ENCODE results near the gene PCGF2. TPM values are rescaled to one million over a fixed set of nuclear protein-coding genes. Genes with fewer than 3 reads are reported as not detected.

PCGF2 gene
- total and polyA plus RNA-seq, 2 of the 8 experiments (the other 6 are each of a cell fraction or from before 2014, with no cell fraction given): 42.1 to 93.3 TPM

- Histone ChIP-seq H2AK5ac (ENCODE audit: low read depth, low read length) (no peak overlapping the region), H4K5ac (ENCODE audit: insufficient read length, low read depth, low read length) (no peak overlapping the region), H2BK5ac (ENCODE audit: low read depth, low read length) (no peak overlapping the region), H3K4me2 (ENCODE audit: insufficient read depth in 1 of 2, low read depth in 2 of 2, low read length in 2 of 2) (no peak overlapping the region), H2BK15ac (ENCODE audit: low read length) (no peak overlapping the region), H3K4ac (replicated peaks; ENCODE audit: insufficient read length, low read depth, low read length) (no peak overlapping the region), H3K23me2 (ENCODE audit: low read depth, low read length) (peaks cover 2% of the 10 kb centered on the region; the same call in 1 of the 2 replicates), H3K27ac (ENCODE audit: low read depth, low read length) (no peak overlapping the region), H3K23ac (ENCODE audit: insufficient read length) (no peak overlapping the region), H4K20me1 (replicated peaks in 1 of 2; ENCODE audit: control insufficient read depth in 1 of 2, insufficient read depth in 2 of 2, low read length in 2 of 2) (no peaks in the 10 kb centered on the region), H3K27me3 (replicated peaks in 1 of 4; ENCODE audit: control insufficient read depth in 3 of 4, extremely low read depth in 1 of 4, insufficient read depth in 3 of 4, low read length in 3 of 4) (peaks cover 0 to 26% (median 13%) of the 10 kb centered on the region in 4 experiments; a peak in 6 of 7 replicates), H4K91ac (replicated peaks; ENCODE audit: insufficient read length, low read length) (no peak overlapping the region), H3K79me2 (ENCODE audit: control insufficient read depth in 1 of 2, insufficient read depth in 2 of 2, low read length in 2 of 2) (no peaks in the 10 kb centered on the region), H3K79me1 (ENCODE audit: low read depth, low read length) (no peaks in the 10 kb centered on the region), H2AFZ (ENCODE audit: low read length) (no peak overlapping the region), H3K14ac (ENCODE audit: insufficient read length) (no peak overlapping the region), H3K9me3 (ENCODE audit: insufficient read depth in 2 of 2, low read depth in 1 of 2, low read length in 1 of 2) (no peaks in the 10 kb centered on the region), H3K4me1 (replicated peaks in 1 of 4; ENCODE audit: control insufficient read depth in 3 of 4, insufficient read depth in 4 of 4, low read length in 3 of 4) (peaks cover 2 to 8% (median 4%) of the 10 kb centered on the region in 4 experiments), H3K18ac (ENCODE audit: extremely low read depth, low read length) (no peak overlapping the region), H2BK12ac (ENCODE audit: low read depth, low read length) (no peak overlapping the region), H3K56ac (replicated peaks; ENCODE audit: insufficient read length, low read depth, low read length) (no peak overlapping the region), H2BK120ac (replicated peaks; ENCODE audit: low read depth, low read length) (no peak overlapping the region), H2BK20ac (ENCODE audit: low read length) (no peak overlapping the region), H3K4me3 (ENCODE audit: extremely low read depth in 1 of 4, insufficient read depth in 2 of 4, low read depth in 3 of 4, low read length in 4 of 4) (no peak overlapping the region), H3K36me3 (ENCODE audit: control insufficient read depth in 2 of 4, insufficient read depth in 4 of 4, low read length in 3 of 4) (no peaks in the 10 kb centered on the region), H4K8ac (ENCODE audit: extremely low read depth, insufficient read depth, low read length) (no peak overlapping the region), H3K9ac (replicated peaks in 1 of 4; ENCODE audit: extremely low read depth in 1 of 4, low read depth in 3 of 4, low read length in 3 of 4) (no peak overlapping the region)
- 93% methylated on average over 10 of the region's 10 CpGs; no CpG with 5 or more reads in 1 of the 2 experiments for WGBS, 2 experiments (ENCODE audit: extremely low coverage in 1 of 2, insufficient coverage in 1 of 2, insufficient read length in 1 of 2, insufficient replicate concordance in 2 of 2, low coverage in 1 of 2, low lambda C conversion rate in 2 of 2, missing lambda C conversion rate in 1 of 2)
- TF ChIP-seq SP1 (IDR thresholded peaks at IDR 0.05; ENCODE audit: low read depth, low read length) (peak; percentile 48; the same call in 1 of the 2 replicates), KDM1A (IDR thresholded peaks at IDR 0.05; ENCODE audit: borderline replicate concordance, low read length) (no peak), MAX (IDR thresholded peaks at IDR 0.05) (peak; percentile 86), E2F6 (IDR thresholded peaks at IDR 0.05) (peak; percentile 84)
- DNase-seq (ENCODE audit: low read depth in 1 of 2, low spot score in 2 of 2): no peak
- FAIRE-seq: no peak
- POLR2A ChIA-PET (ENCODE audit: partially characterized antibody): interaction anchor here (1.0 to 1.1 kb wide), 2 partner anchors 19 to 21 kb away, joined by 3 to 4 read pairs; no protein-coding TSS in a partner anchor
- CTCF ChIA-PET (ENCODE audit: partially characterized antibody): interaction anchor here (1.0 to 3.7 kb wide), 4 partner anchors 10 to 146 kb away, joined by 3 to 17 read pairs (median 14); no protein-coding TSS in a partner anchor
Observed at GRCh38 chr17:38725066-38725465, 23.1 kb downstream of the PCGF2 start.
